Measurements from ENCODE around the gene OMA1. TPM values are rescaled to one million over a fixed set of nuclear protein-coding genes. Genes with fewer than 3 reads are reported as not detected.

OMA1 gene
- total and polyA plus RNA-seq, 10 of the 15 experiments (the other 5 are each of a cell fraction or from before 2014, with no cell fraction given): 23.6 to 67.1 (median 47.1) TPM

- no peak overlapping the region; the same call in 1 of the 2 replicates for H3K4me2 ChIP-seq (ENCODE audit: control insufficient read depth, insufficient read depth)
- no peak for FAIRE-seq
- no peak overlapping the region for H3K9ac ChIP-seq (ENCODE audit: control insufficient read depth, insufficient read depth, low read length)
- H3K9me3 ChIP-seq (replicated peaks; ENCODE audit: control insufficient read depth, insufficient read depth, low read length): no peaks in the 10 kb centered on the region
- in situ Hi-C loops (cut with MboI): loop anchor here (25.0 kb wide), 1 partner anchor 1732 kb away; no protein-coding TSS in a partner anchor
- H3K4me1 ChIP-seq (ENCODE audit: control insufficient read depth, insufficient read depth, low read length): peaks cover 16% of the 10 kb centered on the region
- no peak overlapping the region for H3K27ac ChIP-seq (ENCODE audit: control insufficient read depth, insufficient read depth)
- H3K4me3 ChIP-seq: no peak overlapping the region
- ChIA-PET CTCF (interaction anchor here (1.1 to 2.7 kb wide), 2 partner anchors 22 to 27 kb away, joined by 3 to 13 read pairs; partner anchors contain the start of gene OMA1), RAD21 (ENCODE audit: unreplicated experiment) (interaction anchor here (0.6 to 1.7 kb wide), 4 partner anchors 22 to 83 kb away, joined by 3 to 8 read pairs (median 5); partner anchors contain the start of gene OMA1), POLR2A (interaction anchor here (1.5 kb wide), 1 partner anchor 16 kb away, joined by 3 read pairs; no protein-coding TSS in a partner anchor), SMC1A (ENCODE audit: uncharacterized antibody, unreplicated experiment) (interaction anchor here (0.9 to 2.3 kb wide), 5 partner anchors 9 to 67 kb away, joined by 3 to 9 read pairs (median 4); partner anchors contain the start of gene OMA1)
- H3K27me3 ChIP-seq (replicated peaks in 1 of 2; ENCODE audit: control insufficient read depth in 2 of 2, insufficient read depth in 2 of 2, low read length in 1 of 2): no peaks in the 10 kb centered on the region
- intact Hi-C loops (cut with micrococcal nuclease; ENCODE audit: unreplicated experiment): no loop called here
- H2AFZ ChIP-seq (ENCODE audit: control insufficient read depth, low read depth, low read length): no peak overlapping the region
- DNase-seq (ENCODE audit: low read depth, low spot score): no peak
- WGBS (ENCODE audit: insufficient coverage, insufficient replicate concordance, low lambda C conversion rate, missing lambda C conversion rate): 44% methylated on average over 5 of the region's 5 CpGs
- ATAC-seq: peak; percentile 6; the same call in 2 of the 3 replicates
- no peaks in the 10 kb centered on the region for H3K79me2 ChIP-seq (ENCODE audit: control insufficient read depth, insufficient read depth, low read length)
- H4K20me1 ChIP-seq (ENCODE audit: control insufficient read depth, insufficient read depth): no peaks in the 10 kb centered on the region
- no TSS peak for BruUV-seq (replicated peaks)
- no peaks in the 10 kb centered on the region for H3K36me3 ChIP-seq (ENCODE audit: control insufficient read depth in 2 of 2, insufficient read depth in 2 of 2, low read length in 1 of 2)
- TF ChIP-seq IKZF1 (conservative IDR thresholded peaks at IDR 0.05) (0 out of 2 replicates have a peak, but pooled peaks have one; percentile 19), BCL11A (IDR thresholded peaks at IDR 0.05; ENCODE audit: low read depth, low read length) (no peak), ZNF384 (IDR thresholded peaks at IDR 0.05; ENCODE audit: borderline replicate concordance, low read depth, low read length) (no peak), NR2F1 (conservative IDR thresholded peaks at IDR 0.05) (0 out of 2 replicates have a peak, but pooled peaks have one; percentile 45), NFYB (IDR thresholded peaks at IDR 0.05; ENCODE audit: insufficient read depth, low read depth, low read length) (no peak), IRF3 (IDR thresholded peaks at IDR 0.05) (no peak), ZBTB33 (IDR thresholded peaks at IDR 0.05) (no peak), POLR2AphosphoS2 (IDR thresholded peaks at IDR 0.05; ENCODE audit: low read depth, low read length) (no peak), MAX (IDR thresholded peaks at IDR 0.05; ENCODE audit: low read depth, low read length) (no peak), TCF3 (IDR thresholded peaks at IDR 0.05; ENCODE audit: borderline replicate concordance, insufficient read depth, low read depth, low read length) (no peak), EZH2 (IDR thresholded peaks at IDR 0.05; ENCODE audit: borderline replicate concordance, control insufficient read depth, low read depth, low read length) (no peak), NBN (IDR thresholded peaks at IDR 0.05) (no peak), BHLHE40 (IDR thresholded peaks at IDR 0.05; ENCODE audit: borderline replicate concordance in 1 of 2, low read depth in 2 of 2, low read length in 1 of 2) (no peak), PRDM15 (CRISPR knock-in tag; IDR thresholded peaks at IDR 0.05) (no peak), ATF2 (IDR thresholded peaks at IDR 0.05; ENCODE audit: low read length) (no peak)
Measured at GRCh38 chr1:58568911-58569310, 22.4 kb upstream of the OMA1 start.

Data from GM12878 (cell line).